Measurements from ENCODE around the gene SLC15A2. TPM values are rescaled to one million over a fixed set of nuclear protein-coding genes. Genes with fewer than 3 reads are reported as not detected.
A peak's percentile ranks its signal among the peaks of the same experiment; 100 is the strongest.

Gene SLC15A2
- total RNA-seq, 2 experiments from 2014 or later, result 0.69 to 0.75 TPM

DNA sequence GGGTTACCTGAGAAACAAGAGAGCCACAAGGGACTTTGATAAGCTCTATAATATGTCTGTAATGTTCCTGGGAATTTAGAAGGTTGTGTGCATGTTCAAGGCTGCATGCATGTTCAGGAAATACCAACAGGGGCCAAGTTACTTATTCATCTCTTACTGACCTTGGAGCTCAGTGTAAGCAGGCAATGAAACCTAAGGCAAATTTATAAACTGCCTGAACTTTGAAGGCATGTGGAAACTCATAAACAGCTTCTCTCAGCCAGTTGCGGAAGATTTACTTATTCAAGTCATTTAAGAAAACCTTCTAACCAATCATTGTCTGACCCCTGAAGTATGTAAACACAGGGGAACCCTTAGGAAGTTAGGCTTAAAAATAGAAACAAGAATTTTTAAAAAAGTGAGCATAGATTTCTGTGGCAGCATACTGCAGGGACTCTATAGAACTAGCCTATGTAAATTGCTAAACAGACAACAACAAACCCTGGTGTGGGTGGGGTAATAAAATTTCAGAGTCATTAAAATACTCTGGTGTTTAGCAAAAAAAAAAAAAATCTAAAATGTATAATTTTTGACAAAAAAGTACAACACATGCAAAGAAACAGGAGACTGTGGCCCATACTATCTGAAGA lies 57.2 kb downstream of the SLC15A2 start:
- DNase-seq (no peak), ATAC-seq (ENCODE audit: poor library complexity) (no peak)
- peaks cover 12% of the 10 kb centered on the region for H3K9me3 Mint-ChIP-seq
- H3K27ac Mint-ChIP-seq, result no peak overlapping the region
- no peak for TF ChIP-seq CTCF (IDR thresholded peaks at IDR 0.05)
- Histone ChIP-seq H3K4me1 (ENCODE audit: insufficient read depth, low read length) (no peaks in the 10 kb centered on the region), H3K4me3 (ENCODE audit: low read length) (no peak overlapping the region), H3K9me3 (ENCODE audit: control insufficient read depth in 1 of 2, insufficient read depth in 1 of 2, low read length in 2 of 2) (peaks cover 3 to 14% of the 10 kb centered on the region in 2 experiments), H3K36me3 (ENCODE audit: insufficient read depth, low read length) (no peaks in the 10 kb centered on the region), H3K27ac (ENCODE audit: low read depth in 1 of 2, low read length in 2 of 2) (no peak overlapping the region), H3K27me3 (ENCODE audit: control insufficient read depth in 1 of 2, insufficient read depth in 2 of 2, low read length in 2 of 2) (no peaks in the 10 kb centered on the region)
- ChIA-PET POLR2A (no interaction called here), CTCF (no interaction called here)
- intact Hi-C loops (cut with DNase I, micrococcal nuclease), result no loop called here
- peaks cover 16% of the 10 kb centered on the region for H3K36me3 Mint-ChIP-seq (ENCODE audit: low read depth)
- H3K4me3 Mint-ChIP-seq, result no peak overlapping the region
- no peaks in the 10 kb centered on the region for H3K27me3 Mint-ChIP-seq
- H3K4me1 Mint-ChIP-seq (ENCODE audit: low read depth), result no peaks in the 10 kb centered on the region

DNA sequence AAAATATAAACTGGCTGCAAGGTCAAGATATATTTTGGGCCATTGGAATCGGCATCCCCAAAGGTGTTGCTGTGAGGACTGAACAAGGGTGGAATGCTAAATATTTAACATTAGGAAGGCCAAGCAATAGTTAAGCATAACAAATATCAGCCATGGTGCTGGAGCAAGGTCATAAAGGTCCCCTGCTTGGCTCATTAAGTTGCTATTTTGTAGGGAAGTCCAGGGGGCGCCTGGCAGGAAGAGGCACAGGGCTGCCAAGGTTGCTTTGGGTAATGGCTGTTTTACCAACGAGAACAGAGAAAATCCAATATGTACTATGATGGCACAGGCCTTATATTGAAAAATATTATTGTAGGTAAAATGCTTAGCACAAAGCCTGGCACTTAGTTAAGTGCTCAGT lies 62.2 kb downstream of the SLC15A2 start:
- Histone ChIP-seq H3K36me3 (ENCODE audit: insufficient read depth, low read length) (no peaks in the 10 kb centered on the region), H3K4me1 (ENCODE audit: insufficient read depth, low read length) (no peaks in the 10 kb centered on the region), H3K27me3 (ENCODE audit: control insufficient read depth in 1 of 2, insufficient read depth in 2 of 2, low read length in 2 of 2) (no peaks in the 10 kb centered on the region), H3K9me3 (ENCODE audit: control insufficient read depth in 1 of 2, insufficient read depth in 1 of 2, low read length in 2 of 2) (peaks cover 7 to 14% of the 10 kb centered on the region in 2 experiments), H3K27ac (ENCODE audit: low read depth in 1 of 2, low read length in 2 of 2) (no peak overlapping the region), H3K4me3 (ENCODE audit: low read length) (no peak overlapping the region)
- ChIA-PET CTCF (no interaction called here), POLR2A (no interaction called here)
- Mint-ChIP-seq H3K9me3 (peaks cover 15% of the 10 kb centered on the region), H3K4me1 (ENCODE audit: low read depth) (no peaks in the 10 kb centered on the region), H3K27ac (no peak overlapping the region), H3K4me3 (no peak overlapping the region), H3K36me3 (ENCODE audit: low read depth) (peaks cover 21% of the 10 kb centered on the region), H3K27me3 (no peaks in the 10 kb centered on the region)
- no peak for TF ChIP-seq CTCF (IDR thresholded peaks at IDR 0.05)
- no peak for DNase-seq
- ATAC-seq (ENCODE audit: poor library complexity), result no peak
- intact Hi-C loops (cut with DNase I, micrococcal nuclease), result no loop called here

GRCh38 chr3:121957674-121958415 lies 63.6 kb downstream of the SLC15A2 start:
- ATAC-seq (ENCODE audit: poor library complexity) (no peak), DNase-seq (peak in 3 of 14 experiments; percentile 11 to 55 (median 53))
- peaks cover 6% of the 10 kb centered on the region for H3K27me3 Mint-ChIP-seq
- H3K9me3 Mint-ChIP-seq, result peaks cover 13% of the 10 kb centered on the region
- CTCF ChIA-PET, result no interaction called here
- Histone ChIP-seq H3K9me3 (ENCODE audit: control insufficient read depth in 1 of 2, insufficient read depth in 1 of 2, low read length in 2 of 2) (peaks cover 0 to 8% of the 10 kb centered on the region in 2 experiments), H3K4me3 (ENCODE audit: low read length) (no peak overlapping the region), H3K4me1 (ENCODE audit: insufficient read depth, low read length) (no peaks in the 10 kb centered on the region), H3K36me3 (ENCODE audit: insufficient read depth, low read length) (no peaks in the 10 kb centered on the region), H3K27ac (ENCODE audit: low read depth in 1 of 2, low read length in 2 of 2) (no peak overlapping the region), H3K27me3 (ENCODE audit: control insufficient read depth in 1 of 2, insufficient read depth in 2 of 2, low read length in 2 of 2) (no peaks in the 10 kb centered on the region)
- POLR2A ChIA-PET, result no interaction called here
- TF ChIP-seq CTCF (IDR thresholded peaks at IDR 0.05), result no peak
- intact Hi-C loops (cut with DNase I, micrococcal nuclease), result no loop called here
- H3K4me1 Mint-ChIP-seq (ENCODE audit: low read depth), result no peaks in the 10 kb centered on the region
- no peak overlapping the region for H3K27ac Mint-ChIP-seq
- no peak overlapping the region for H3K4me3 Mint-ChIP-seq
- H3K36me3 Mint-ChIP-seq (ENCODE audit: low read depth), result peaks cover 11% of the 10 kb centered on the region

All from CD4-positive, alpha-beta T cell (primary cell).